PFSK-1 (cell line): Measurements from ENCODE around the gene CYB5B.

Source experiments
- POLR2AphosphoS5 ChIP-seq: IDR thresholded peaks from 2 replicates; pipeline ENCODE4 v1.6.1; 2012; ENCODE audit warnings: low read depth, mild to moderate bottlenecking, control low read depth, low read length, moderate library complexity
- SIN3A ChIP-seq: IDR thresholded peaks from 2 replicates; pipeline ENCODE4 v1.6.1; 2012; ENCODE audit warnings: mild to moderate bottlenecking, low read length, moderate library complexity, borderline replicate concordance; ENCODE audit not compliant: insufficient read depth
- TAF1 ChIP-seq: IDR thresholded peaks from 2 replicates; pipeline ENCODE4 v1.6.1; 2012; ENCODE audit warnings: low read length, control low read depth, borderline replicate concordance; ENCODE audit not compliant: insufficient read depth
- TF ChIP-seq, protein P1 (sequence below), 2 experiments: IDR thresholded peaks; 2 replicates each; pipeline versions ENCODE4 v1.6.1 to v1.8.0; 2011 to 2012; ENCODE audit warnings: low read depth in 2 of 2, low read length in 2 of 2, control low read depth in 1 of 2, inconsistent platforms in 1 of 2, mild to moderate bottlenecking in 1 of 2, moderate library complexity in 1 of 2; ENCODE audit not compliant: insufficient read depth in 1 of 2

DNA sequence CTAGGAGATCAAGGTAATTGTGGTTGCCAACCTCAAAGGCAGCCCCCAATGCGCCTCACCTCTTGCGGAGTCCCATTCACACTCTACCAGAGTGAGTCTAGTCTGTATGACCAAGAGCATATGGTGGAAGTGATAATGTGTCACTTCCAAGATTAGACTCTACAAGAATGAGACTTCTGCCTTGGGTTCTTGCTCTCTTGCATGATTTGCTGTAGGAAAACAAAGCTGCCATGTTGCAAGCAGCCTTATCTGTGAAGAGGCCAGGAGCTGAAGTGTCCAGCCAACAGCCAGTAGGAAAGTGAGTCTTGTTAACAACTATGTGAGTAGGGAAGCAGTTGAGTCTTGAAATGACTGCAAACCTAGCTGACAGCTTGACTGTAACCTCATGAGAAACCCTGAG is 42.0 kb upstream of the CYB5B start:
- TF ChIP-seq, protein P1, sequence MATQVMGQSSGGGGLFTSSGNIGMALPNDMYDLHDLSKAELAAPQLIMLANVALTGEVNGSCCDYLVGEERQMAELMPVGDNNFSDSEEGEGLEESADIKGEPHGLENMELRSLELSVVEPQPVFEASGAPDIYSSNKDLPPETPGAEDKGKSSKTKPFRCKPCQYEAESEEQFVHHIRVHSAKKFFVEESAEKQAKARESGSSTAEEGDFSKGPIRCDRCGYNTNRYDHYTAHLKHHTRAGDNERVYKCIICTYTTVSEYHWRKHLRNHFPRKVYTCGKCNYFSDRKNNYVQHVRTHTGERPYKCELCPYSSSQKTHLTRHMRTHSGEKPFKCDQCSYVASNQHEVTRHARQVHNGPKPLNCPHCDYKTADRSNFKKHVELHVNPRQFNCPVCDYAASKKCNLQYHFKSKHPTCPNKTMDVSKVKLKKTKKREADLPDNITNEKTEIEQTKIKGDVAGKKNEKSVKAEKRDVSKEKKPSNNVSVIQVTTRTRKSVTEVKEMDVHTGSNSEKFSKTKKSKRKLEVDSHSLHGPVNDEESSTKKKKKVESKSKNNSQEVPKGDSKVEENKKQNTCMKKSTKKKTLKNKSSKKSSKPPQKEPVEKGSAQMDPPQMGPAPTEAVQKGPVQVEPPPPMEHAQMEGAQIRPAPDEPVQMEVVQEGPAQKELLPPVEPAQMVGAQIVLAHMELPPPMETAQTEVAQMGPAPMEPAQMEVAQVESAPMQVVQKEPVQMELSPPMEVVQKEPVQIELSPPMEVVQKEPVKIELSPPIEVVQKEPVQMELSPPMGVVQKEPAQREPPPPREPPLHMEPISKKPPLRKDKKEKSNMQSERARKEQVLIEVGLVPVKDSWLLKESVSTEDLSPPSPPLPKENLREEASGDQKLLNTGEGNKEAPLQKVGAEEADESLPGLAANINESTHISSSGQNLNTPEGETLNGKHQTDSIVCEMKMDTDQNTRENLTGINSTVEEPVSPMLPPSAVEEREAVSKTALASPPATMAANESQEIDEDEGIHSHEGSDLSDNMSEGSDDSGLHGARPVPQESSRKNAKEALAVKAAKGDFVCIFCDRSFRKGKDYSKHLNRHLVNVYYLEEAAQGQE (IDR thresholded peaks at IDR 0.05; ENCODE audit: insufficient read depth in 1 of 2, low read depth in 2 of 2, low read length in 2 of 2) = no peak
- TF ChIP-seq POLR2AphosphoS5 = no peak
- no peak for TF ChIP-seq TAF1
- no peak for TF ChIP-seq SIN3A
